ENCODE results near the gene VSTM2B.

The VSTM2B gene

GRCh38 chr19:29532956-29533355 is 7.2 kb downstream of the VSTM2B start:
- Histone ChIP-seq H3K27ac (ENCODE audit: poor library complexity, severe bottlenecking) (no peak overlapping the region), H3K36me3 (ENCODE audit: low read depth) (no peaks in the 10 kb centered on the region), H3K4me1 (ENCODE audit: insufficient read depth, poor library complexity, severe bottlenecking) (no peaks in the 10 kb centered on the region), H3K9me3 (ENCODE audit: severe bottlenecking) (no peaks in the 10 kb centered on the region), H3K27me3 (ENCODE audit: insufficient read depth, poor library complexity, severe bottlenecking) (peaks cover 43% of the 10 kb centered on the region), H3K4me3 (ENCODE audit: severe bottlenecking) (no peak overlapping the region)
- DNase-seq (ENCODE audit: low spot score): no peak
- no peak for ATAC-seq (ENCODE audit: low read depth)
- TF ChIP-seq CTCF (IDR thresholded peaks at IDR 0.05; ENCODE audit: poor library complexity, severe bottlenecking): no peak

- no peak for DNase-seq (ENCODE audit: low spot score)
- H3K36me3 ChIP-seq (ENCODE audit: low read depth): no peaks in the 10 kb centered on the region
- no peak for ATAC-seq (ENCODE audit: low read depth)
Measured at GRCh38 chr19:29533578-29534544, 8.1 kb downstream of the VSTM2B start.

GRCh38 chr19:29535214-29535831 is 9.5 kb downstream of the VSTM2B start:
- Histone ChIP-seq H3K27ac (ENCODE audit: poor library complexity, severe bottlenecking) (no peak overlapping the region), H3K4me1 (ENCODE audit: insufficient read depth, poor library complexity, severe bottlenecking) (no peaks in the 10 kb centered on the region), H3K9me3 (ENCODE audit: severe bottlenecking) (no peaks in the 10 kb centered on the region), H3K27me3 (ENCODE audit: insufficient read depth, poor library complexity, severe bottlenecking) (peaks cover 20% of the 10 kb centered on the region), H3K4me3 (ENCODE audit: severe bottlenecking) (no peak overlapping the region), H3K36me3 (ENCODE audit: low read depth) (no peaks in the 10 kb centered on the region)
- DNase-seq (ENCODE audit: low spot score): no peak
- ATAC-seq (ENCODE audit: low read depth): no peak
- no peak for TF ChIP-seq CTCF (IDR thresholded peaks at IDR 0.05; ENCODE audit: poor library complexity, severe bottlenecking)

More at GRCh38 chr19:29533578-29534544, 8.1 kb downstream of the VSTM2B start:
- Histone ChIP-seq H3K27me3 (ENCODE audit: insufficient read depth, poor library complexity, severe bottlenecking) (peaks cover 34% of the 10 kb centered on the region), H3K9me3 (ENCODE audit: severe bottlenecking) (no peaks in the 10 kb centered on the region), H3K27ac (ENCODE audit: poor library complexity, severe bottlenecking) (no peak overlapping the region), H3K4me3 (ENCODE audit: severe bottlenecking) (no peak overlapping the region), H3K4me1 (ENCODE audit: insufficient read depth, poor library complexity, severe bottlenecking) (no peaks in the 10 kb centered on the region)
- TF ChIP-seq CTCF (IDR thresholded peaks at IDR 0.05; ENCODE audit: poor library complexity, severe bottlenecking): no peak

DNA sequence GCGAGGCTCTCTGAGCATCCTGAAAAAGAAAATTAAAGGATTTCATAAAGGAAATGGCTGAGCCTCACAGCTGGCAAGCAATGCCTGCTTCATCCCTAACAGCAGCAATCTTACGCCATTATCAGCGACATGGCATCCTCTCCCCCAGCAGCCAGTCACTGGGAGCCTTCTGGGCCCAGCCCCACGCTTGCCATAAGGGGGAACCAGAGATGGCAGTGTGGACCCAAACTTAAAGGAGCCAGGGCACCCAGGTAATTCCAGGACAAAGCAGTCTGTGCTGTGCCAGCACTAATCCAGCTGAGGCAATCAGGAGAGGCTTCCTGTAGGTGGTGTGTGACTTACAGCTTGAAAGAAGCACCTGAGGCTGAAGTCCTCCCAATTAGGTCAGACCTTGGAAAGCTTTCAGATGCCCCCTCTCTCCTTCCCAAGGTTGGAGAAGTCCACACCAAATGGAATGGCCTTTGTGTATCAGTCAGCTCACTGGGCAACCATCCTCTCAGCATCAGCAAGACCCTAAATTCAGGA is 10.3 kb downstream of the VSTM2B start:
- TF ChIP-seq CTCF (IDR thresholded peaks at IDR 0.05; ENCODE audit: poor library complexity, severe bottlenecking): no peak
- ATAC-seq (ENCODE audit: low read depth) (no peak), DNase-seq (ENCODE audit: low spot score) (no peak)
- H3K27me3 ChIP-seq (ENCODE audit: insufficient read depth, poor library complexity, severe bottlenecking): peaks cover 15% of the 10 kb centered on the region
- H3K27ac ChIP-seq (ENCODE audit: poor library complexity, severe bottlenecking): no peak overlapping the region
- no peaks in the 10 kb centered on the region for H3K4me1 ChIP-seq (ENCODE audit: insufficient read depth, poor library complexity, severe bottlenecking)
- H3K36me3 ChIP-seq (ENCODE audit: low read depth): no peaks in the 10 kb centered on the region
- H3K9me3 ChIP-seq (ENCODE audit: severe bottlenecking): no peaks in the 10 kb centered on the region
- H3K4me3 ChIP-seq (ENCODE audit: severe bottlenecking): no peak overlapping the region

All from RWPE2 (cell line).